HL-60/S4 (cell line): ENCODE results near the gene HIGD1B.

Source experiments
- in situ Hi-C: fragments of 300-500 bp; cut with MboI; formaldehyde crosslinking; loops from 2 replicates; pipeline ENCODE4 v1.14.3; 2022; ENCODE audit warnings: low sequenced_read_pairs

HIGD1B gene

DNA sequence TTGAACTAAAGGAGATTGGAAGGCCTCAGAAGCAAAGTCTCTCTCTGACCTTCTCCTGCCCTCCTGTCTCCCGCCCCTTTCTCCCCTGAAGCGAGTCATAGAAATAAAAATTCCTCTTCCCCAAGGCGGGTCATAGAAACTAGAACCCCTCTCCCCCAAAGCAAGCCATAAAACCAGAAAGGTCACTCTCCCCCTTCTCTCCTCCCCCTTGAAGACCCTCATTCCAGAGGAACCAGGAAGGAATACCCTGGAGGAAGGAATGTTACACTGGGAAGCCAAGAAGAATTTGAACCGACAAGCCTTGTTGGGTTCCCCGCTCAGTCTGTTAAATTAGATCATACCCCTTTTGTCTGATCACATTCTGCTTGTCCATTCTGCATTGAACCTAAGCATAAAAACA, 14.9 kb upstream of the HIGD1B start:
- in situ Hi-C loops = no loop called here

DNA sequence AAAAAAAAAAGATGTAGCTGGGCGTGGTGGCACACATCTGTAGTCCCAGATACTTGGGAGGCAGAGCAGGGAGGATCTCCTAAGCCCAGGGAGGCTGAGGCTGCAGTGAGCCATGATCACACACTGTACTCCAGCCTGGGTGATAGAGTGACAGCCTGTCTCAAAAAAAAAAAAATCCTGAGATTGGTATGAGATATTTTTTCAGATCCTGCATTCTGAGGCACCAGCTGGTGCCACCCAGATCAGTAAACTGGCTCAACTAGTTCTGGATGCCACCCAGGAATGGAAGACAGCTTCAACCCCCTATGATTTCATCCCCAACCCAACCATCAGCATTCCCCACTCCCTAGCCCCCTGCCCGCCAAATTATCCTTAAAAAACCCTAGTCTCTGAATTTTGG, 10.5 kb upstream of the HIGD1B start:
- in situ Hi-C loops = no loop called here

DNA sequence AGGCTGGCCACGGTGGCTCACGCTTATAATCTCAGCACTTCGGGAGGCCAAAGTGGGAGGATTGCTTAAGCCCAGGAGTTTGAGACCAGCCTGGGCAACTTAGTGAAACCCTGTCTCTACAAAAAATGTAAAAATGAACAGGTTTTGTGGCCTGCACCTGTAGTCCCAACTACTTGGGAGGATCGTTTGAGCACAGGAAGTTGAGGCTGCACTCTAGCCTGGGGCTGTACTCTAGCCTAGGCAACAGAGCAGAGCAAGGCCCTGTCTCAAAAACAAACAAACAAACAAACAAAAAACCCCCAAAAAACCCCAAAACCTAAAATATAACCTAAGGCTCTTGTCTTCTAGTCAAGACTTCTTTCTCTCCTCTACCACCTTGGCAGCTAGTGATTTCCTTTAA, 7.4 kb upstream of the HIGD1B start:
- in situ Hi-C loops = no loop called here

DNA sequence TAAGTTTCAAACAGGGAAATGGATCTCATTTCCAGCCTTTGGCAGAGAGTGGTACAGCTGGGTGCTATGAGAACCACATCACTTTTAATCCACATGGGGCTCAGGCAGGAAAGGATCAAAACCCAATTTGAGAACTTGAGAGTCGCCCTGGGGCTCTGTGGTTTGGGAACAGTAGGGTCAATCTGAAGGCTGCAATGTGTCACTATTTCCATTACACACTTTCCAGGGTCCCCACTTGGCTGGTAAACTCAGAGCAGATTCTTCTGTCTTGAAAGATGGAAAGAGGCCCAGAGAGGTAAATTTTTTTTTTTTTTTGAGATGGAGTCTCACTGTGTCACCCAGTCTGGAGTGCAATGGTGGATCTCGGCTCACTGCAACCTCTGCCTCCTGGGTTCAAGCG, 6.7 kb upstream of the HIGD1B start:
- in situ Hi-C loops = no loop called here

DNA sequence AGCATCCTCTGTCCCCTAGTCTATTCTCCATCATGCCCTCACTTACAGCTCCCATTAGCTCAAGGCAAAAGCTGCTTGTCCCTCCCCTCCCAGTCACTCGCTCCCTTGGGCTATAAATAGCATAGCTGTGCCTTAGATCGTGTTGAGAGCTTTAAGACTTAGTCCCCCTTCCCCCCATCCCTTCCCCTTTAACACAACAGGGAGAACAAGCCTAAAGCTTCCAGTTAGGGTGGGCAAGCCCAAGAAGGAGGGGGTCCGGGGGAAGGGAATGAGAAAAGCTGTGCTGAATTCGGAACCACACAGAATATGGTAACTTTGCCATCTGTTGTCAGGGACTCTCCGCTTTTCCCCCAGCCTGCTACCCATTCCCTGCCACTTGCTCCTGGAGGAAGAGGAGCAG, 4.9 kb upstream of the HIGD1B start:
- in situ Hi-C loops = no loop called here

DNA sequence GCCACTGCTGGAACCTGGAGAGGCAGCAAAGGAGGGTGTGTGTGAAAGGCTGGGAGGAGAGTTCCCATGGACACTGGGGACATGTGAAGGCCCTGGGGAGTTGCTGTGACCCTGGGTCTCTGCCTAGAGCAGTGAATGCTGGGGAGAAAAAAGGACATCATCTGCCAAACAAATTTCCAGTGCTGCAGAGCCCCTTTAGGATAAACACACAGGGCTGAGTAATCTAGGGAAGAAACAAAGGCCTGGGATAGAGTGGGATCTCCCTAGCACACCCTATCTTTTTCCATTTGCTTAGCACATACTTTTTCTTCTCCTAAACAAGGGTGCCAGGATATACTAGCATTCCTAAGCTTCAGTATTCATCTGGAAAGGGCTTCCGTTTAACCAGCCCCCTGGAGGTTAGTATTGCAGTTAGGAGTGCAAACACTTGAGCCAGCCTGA, 3.3 kb upstream of the HIGD1B start:
- in situ Hi-C loops = no loop called here

DNA sequence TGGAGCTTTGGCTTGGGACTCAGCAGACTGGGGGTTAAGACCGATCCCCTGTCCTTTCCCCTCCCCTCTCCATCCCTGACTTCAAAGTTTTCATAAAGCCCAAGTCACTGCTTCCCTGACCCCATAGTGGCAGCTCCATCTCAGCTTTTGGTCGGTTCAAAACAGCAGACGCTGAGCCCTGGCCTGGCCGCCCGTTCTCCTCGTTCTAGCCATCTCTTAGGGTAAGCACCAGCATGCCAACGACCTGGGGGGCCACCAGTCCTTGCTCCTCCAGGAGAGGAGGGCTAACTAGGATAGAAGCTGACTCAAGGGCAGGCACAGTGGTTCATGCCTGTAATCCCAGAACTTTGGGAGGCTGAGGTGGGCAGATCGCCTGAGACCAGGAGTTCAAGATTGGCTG, 1.5 kb upstream of the HIGD1B start:
- in situ Hi-C loops = no loop called here

DNA sequence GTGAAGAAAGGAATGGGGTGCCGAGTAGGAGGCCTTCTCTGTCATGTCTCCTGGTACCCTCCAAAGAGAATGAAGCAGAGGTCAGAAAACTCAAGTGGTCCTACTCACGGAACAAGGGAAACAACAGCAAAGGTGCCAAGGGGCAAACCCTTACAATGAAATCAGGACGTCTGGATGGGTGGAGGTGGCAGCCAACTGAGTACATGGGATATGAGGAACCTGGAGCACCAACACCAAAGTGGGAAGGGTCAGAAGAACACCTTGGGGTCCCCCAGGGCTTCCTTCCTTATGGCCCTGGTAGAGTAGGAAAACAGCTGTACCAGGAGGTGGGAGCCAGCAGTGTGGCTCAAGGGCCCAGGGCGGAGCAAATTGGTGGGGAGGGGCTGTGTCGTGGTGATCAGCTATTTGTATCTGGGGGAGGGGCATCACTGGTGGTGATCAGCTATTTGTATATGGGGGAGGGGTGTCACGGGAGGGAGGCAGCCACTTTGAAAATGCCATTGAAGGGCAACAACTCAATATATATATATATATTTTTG, 643 bp downstream of the HIGD1B start:
- in situ Hi-C loops = no loop called here

DNA sequence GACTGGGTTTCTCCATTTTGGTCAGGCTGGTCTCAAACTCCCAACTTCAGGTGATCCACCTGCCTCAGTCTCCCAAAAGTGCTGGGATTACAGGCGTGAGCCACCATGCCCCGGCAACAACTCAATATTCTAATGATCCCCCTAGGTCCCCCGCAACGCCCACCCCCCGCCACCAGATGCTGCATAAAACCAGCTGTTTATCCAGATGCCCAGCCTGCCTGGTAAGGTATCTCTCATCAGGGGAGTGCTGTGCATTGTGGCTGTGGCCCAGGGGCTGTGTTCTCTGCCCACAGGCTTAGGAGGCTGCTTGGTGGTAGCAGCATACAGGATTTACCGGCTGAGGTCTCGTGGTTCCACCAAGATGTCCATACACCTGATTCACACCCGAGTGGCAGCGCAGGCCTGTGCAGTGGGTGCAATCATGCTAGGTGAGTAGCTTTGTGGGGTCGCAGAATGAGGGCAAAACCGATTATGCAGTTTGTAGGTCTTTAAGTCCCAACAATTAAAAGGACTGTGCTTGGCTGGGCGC, 1.3 kb downstream of the HIGD1B start:
- in situ Hi-C loops = no loop called here

DNA sequence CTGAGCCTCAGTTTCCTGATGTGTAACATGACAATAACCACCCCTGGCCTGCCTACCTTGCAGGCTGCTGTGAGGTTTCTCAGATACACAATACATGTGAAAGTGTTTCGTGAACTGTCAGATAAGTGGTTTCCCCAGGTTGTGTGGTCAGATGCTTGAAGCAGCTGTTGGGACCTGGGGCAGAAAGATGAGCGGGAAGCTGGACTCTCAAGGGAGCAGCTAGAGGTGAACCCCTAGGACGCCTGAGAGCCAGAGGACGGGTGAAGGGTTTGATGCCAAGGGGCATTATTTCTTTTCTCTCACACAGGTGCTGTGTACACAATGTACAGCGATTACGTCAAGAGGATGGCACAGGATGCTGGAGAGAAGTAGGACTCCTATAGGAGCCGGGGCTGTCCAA, 2.3 kb downstream of the HIGD1B start:
- in situ Hi-C loops = no loop called here

DNA sequence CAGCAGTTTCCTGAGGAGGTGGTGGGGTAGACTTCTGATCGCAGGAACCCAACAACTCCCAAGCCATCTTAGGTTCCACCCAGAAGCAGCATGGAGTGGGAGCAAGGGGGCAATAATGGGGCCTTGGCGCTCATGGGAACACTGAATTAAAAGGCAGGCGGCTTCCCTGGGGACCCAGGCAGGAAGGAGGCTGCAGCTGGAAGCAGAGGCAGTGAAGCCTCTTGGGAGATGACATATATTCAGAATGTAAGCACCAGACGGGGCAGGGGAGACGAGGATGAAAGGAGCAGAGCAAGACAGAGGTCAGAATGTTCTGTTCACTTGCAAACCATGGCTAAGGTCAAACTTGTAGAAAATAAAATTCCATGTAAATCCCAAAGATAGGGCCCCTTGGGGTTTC, 2.9 kb downstream of the HIGD1B start:
- in situ Hi-C loops = no loop called here

DNA sequence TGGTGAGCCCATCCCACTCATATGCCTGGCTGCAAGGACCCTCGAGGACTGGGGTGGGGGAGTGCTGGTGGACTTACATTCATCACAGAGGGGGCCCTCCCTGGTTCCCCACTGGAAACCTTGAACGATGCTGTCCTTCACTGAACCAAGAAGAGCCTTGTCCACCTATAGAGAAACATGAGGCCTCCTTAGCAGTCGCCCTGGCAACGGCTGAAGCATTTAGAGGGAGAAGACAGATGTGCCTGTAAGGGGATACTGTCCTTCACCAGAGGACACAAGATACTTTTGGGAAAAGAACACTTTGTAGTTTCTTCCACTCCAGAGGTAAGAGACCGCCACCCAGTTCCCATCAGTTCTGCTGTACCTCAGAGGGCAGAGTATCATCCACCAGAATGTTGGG, 6.5 kb downstream of the HIGD1B start:
- in situ Hi-C loops = no loop called here

DNA sequence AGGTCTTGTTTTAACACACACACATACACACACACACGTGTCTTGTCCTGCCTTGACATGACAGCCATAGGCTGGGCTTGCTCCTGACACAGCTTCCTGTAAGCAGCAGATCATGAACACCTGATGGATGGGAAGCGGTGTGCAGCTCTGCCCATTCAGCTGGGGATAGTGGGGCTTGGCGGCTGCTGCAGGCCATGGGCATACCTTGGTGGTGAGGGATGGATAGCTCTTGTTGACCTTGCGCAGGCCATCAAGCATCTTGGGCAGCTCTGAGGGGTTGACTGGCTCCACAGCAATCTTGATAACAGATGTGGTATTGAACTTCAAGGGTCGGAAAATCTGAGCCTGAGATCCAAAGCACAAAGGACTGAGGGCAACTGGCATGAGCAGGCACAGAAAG, 12.0 kb downstream of the HIGD1B start:
- in situ Hi-C loops = no loop called here

DNA sequence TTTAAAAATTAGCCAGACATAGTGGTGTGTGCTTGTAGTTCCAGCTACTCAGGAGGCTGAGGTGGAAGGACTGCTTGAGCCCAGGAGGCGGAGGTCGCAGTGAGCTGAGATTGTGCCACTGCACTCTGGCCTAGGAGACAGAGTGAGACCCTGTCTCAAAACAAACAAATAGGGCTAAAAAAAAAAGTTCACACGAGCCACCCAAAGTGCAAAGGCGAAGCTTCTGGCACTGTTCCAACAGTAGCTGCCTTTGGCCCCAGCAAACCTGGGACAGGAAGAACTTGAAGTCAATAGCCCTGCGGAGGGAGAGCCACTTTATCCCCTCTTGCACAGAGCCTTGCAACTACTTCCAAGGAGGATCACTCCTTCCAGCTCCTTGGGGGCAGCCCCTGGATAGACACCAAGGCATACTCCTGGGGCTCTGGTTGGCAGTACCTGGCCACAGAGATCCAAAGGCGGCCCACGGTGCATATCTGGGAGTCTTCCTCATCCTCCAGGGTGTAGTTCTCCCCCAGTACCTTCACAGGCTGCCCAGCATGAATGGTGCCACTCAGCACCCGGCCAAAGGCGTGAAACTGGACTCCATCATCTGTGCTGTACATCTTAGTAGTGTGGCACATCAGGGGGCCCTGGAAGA, 14.7 kb downstream of the HIGD1B start:
- in situ Hi-C loops = no loop called here

DNA sequence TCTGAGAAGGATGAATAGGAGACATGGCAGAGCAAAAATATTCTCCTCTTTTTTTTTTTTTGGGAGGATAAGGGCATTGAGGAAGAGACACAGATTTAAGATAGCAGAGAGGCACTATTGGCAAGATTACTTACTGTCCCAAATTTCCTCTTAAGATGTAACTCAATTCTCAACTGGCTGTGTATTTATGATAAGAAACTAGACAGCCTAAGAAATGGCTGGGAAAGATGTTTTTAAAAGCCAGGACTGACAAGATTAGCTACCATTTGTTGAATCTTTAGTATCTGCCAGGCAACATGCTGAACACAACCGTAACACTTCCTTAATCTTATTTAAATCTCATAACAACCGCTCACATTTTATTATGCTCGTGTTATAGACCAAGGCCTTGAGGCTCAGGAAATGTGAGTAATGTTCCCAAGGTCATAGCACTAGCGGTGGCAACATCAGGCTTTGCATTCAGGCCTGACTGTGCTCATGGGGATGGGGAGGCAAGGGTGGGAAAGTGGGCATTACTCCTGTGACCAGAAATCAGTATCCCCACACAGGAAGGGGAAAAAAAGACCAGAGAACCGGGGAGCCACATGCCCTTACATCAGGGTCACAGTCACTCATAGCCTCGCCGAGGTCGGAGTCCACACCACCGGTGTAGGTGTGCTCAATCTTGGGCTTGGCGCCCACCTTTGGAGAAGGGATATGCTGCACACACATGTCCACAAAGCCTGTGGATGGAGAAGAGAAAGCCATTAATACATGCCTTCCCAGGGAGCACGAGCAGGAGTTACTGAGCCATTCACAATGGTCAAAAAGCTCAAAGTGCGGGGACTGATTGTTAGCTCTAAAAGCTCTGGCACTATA, 15.6 kb downstream of the HIGD1B start:
- in situ Hi-C loops = no loop called here

DNA sequence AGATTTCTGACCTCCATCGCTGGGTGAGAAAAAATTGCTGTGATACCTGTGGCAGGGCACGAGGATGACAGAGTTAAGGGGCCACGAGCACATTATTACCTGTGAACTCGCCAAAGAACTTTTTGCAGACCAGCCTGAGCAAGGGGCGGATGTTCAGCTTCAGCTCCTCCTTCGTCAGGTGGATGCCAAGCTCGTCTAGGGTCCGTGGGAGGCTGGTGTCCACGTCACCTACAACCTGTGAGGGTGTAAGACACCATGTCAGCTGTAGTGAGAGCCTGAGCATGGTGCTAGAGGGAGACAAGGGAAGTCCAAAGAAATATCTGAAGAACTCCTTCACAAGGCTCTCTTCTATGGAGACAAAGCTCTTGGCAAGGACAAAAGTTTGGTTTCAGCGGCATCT, 17.1 kb downstream of the HIGD1B start:
- in situ Hi-C loops = loop anchor here (5.0 kb wide), 1 partner anchor 83 kb away; no protein-coding TSS in a partner anchor

DNA sequence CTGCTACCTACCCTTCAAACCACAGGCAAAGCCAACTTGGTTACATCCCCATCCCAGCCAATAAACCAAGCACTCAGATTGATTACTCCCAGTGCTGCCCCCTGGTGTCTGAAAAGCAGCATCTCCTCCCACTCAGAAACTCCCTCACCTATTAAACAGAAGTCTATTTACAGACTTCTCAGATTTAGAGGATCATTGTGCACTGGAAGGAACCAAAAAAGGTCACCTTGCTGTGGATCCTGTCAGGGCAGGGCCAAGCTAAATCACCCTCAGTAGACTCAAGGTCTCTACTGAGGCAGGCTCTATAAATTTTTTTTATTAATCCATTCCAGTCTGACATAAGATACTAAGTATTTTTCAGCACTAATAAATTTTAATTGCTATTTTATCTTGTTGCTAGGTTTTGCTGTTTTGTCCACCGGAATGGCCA, 17.6 kb downstream of the HIGD1B start:
- in situ Hi-C loops = loop anchor here (5.0 kb wide), 1 partner anchor 83 kb away; no protein-coding TSS in a partner anchor

DNA sequence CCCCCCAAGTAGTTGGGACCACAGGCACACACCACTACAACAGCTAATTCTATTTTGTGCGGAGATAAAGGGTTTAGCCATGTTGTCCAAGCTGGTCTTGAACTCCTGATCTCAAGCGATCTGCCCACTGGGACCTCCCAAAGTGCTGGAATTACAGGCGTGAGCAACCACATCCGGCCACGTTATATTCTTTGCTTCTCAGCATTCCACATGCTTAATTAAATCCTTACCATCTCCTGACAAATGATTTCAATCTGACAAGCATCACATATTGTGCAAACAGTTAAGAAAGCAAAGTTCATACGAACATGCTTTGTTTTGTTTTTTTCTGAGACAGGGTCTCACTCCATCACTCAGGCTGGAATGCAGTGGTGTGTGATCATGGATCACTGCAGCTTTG, 18.2 kb downstream of the HIGD1B start:
- in situ Hi-C loops = loop anchor here (5.0 kb wide), 1 partner anchor 84 kb away; no protein-coding TSS in a partner anchor

DNA sequence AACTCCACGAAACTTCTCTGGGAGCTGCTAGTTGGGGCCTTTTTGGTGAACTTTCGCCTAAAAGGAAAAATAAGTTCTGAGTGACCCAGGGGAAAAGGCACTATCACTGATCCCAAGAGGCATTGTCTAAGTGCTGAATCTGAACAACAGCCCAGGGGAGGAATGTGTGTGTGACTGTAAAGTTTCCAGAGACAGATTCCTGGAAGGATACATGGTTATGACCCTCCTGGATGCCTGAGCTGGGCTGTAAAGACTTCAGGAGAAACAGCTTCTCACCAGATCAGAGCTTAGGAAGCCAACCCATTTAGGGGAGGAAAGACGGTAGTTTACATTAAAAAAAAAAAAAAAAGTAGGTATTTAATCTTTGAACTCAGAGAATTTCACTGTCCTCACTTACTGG, 20.2 kb downstream of the HIGD1B start:
- in situ Hi-C loops = loop anchor here (5.0 kb wide), 1 partner anchor 86 kb away; no protein-coding TSS in a partner anchor

DNA sequence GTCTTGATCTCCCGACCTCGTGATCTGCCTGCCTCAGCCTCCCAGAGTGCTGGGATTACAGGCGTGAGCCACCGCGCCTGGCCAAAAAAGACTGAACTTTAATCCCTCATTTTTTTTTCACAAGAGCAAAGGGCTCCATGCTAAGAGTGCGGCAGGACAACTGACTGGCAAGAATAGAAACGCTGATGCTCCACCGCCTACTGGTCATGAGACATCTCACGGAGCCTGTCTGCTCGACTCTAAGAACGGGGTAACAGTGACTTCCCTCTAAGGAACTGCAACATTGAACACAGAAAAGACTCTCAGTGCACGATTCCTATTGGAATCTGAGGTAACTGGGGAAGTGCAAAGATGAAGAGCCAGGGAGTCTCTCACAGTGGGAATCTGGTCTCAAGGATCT, 23.9 kb downstream of the HIGD1B start:
- in situ Hi-C loops = no loop called here

DNA sequence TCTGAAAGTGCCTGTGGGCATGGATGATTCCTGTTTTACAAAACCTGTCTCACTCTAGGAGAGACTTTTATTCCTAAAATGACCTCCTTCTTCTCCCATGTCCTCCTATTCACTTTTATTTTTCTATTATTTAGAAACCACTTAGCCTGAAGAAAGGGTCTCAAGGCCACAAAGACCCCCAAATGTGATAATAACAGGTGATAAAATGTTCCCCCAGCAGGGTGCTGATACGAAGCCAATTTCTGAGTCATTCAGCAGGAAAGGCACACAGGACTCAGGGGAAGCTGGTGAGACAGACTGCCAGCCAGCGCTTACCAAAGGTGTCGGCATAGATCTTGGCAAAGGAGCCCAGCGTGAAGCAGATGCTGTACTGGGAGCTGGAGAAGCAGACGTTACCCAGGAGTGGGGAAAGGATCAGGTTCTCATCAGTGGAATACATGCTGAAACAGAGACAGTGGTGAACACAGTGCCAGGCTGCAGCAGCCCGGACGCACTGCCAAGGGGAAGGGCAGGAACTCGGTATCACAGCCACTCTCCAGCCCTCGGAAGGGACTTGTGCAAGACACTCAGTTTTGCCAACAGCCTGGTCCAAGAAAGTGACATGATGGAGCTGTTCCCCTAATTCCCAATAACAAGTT, 24.6 kb downstream of the HIGD1B start:
- in situ Hi-C loops = no loop called here
